GM18511 (cell line): ENCODE results near the gene ATRNL1.

Experiments
- ATAC-seq: cut with Tn5 transposase; IDR thresholded peaks from one replicate; pipeline ENCODE4 v1.9.1; 2021; ENCODE audit warnings: mild to moderate bottlenecking, moderate library complexity; ENCODE audit not compliant: unreplicated experiment

ATRNL1 gene

GRCh38 chr10:115879372-115880089 is 786.4 kb downstream of the ATRNL1 start:
- peak; percentile 73 for ATAC-seq

- ATAC-seq, result no peak
These were observed 788.9 kb downstream of the ATRNL1 start for GRCh38 chr10:115882021-115882420.

- no peak for ATAC-seq
These were observed 790.2 kb downstream of the ATRNL1 start for GRCh38 chr10:115883372-115883771.

- no peak for ATAC-seq
These were observed 791.2 kb downstream of the ATRNL1 start for GRCh38 chr10:115884331-115884730.

GRCh38 chr10:115895166-115895565 is 802.0 kb downstream of the ATRNL1 start:
- no peak for ATAC-seq

- no peak for ATAC-seq
These were observed 805.1 kb downstream of the ATRNL1 start for GRCh38 chr10:115898242-115898641.

- ATAC-seq, result no peak
These were observed 809.4 kb downstream of the ATRNL1 start for GRCh38 chr10:115902596-115902995.

- ATAC-seq, result no peak
These were observed 810.0 kb downstream of the ATRNL1 start for GRCh38 chr10:115903207-115903606.

- no peak for ATAC-seq
These were observed 810.7 kb downstream of the ATRNL1 start for GRCh38 chr10:115903845-115904244.

GRCh38 chr10:115909037-115909436 is 815.9 kb downstream of the ATRNL1 start:
- ATAC-seq, result no peak

GRCh38 chr10:115909962-115910731 is 817.0 kb downstream of the ATRNL1 start:
- ATAC-seq, result no peak

GRCh38 chr10:115914475-115914874 is 821.3 kb downstream of the ATRNL1 start:
- ATAC-seq, result no peak

- no peak for ATAC-seq
These were observed 822.3 kb downstream of the ATRNL1 start for GRCh38 chr10:115915429-115915828.

GRCh38 chr10:115918812-115919211 is 825.6 kb downstream of the ATRNL1 start:
- no peak for ATAC-seq

GRCh38 chr10:115921795-115922194 is 828.6 kb downstream of the ATRNL1 start:
- ATAC-seq, result no peak

- no peak for ATAC-seq
These were observed 838.1 kb downstream of the ATRNL1 start for GRCh38 chr10:115931309-115931708.

- ATAC-seq, result no peak
These were observed 838.9 kb downstream of the ATRNL1 start for GRCh38 chr10:115932099-115932498.

- no peak for ATAC-seq
These were observed 839.9 kb downstream of the ATRNL1 start for GRCh38 chr10:115933098-115933497.

- ATAC-seq, result no peak
These were observed 842.6 kb downstream of the ATRNL1 start for GRCh38 chr10:115935731-115936130.

- ATAC-seq, result no peak
These were observed 844.0 kb downstream of the ATRNL1 start for GRCh38 chr10:115936926-115937767.

GRCh38 chr10:115937768-115938056 is 844.5 kb downstream of the ATRNL1 start:
- ATAC-seq, result no peak
